ENCODE measurements around the gene LSS.

LSS gene

DNA sequence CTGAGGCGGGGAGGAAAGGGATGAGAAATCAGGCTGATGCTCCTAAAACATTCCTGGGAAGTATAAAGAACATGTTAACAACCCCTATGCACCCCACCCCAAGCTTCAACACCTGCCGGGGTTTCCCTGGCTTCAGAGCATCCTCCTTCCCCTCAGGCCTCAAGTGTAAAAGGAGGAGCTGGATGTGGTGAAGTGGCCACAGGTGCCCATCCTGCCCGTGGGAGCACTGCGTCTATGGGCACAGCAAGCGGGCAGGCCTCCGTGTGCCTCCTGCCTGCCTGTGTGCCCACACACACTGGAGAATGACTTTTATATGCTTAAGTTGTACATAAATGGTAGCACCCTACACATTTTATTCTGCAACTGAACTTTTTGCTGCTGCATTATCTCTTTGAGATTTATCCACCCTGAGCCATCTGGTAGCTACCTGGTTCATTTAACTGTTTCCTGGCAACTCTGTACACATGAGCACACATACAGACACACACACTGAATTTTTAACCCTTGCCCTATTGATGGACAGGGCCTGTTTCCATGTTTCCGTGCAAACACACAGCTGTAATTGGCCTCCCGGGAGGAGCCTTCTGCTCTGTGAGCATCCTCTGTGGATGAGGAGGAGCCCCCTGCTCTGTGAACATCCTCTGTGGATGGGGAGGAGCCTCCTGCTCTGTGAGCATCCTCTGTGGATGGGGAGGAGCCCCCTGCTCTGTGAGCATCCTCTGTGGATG is 59.8 kb downstream of the LSS start:
- no peak for DNase-seq (ENCODE audit: low spot score)

DNA sequence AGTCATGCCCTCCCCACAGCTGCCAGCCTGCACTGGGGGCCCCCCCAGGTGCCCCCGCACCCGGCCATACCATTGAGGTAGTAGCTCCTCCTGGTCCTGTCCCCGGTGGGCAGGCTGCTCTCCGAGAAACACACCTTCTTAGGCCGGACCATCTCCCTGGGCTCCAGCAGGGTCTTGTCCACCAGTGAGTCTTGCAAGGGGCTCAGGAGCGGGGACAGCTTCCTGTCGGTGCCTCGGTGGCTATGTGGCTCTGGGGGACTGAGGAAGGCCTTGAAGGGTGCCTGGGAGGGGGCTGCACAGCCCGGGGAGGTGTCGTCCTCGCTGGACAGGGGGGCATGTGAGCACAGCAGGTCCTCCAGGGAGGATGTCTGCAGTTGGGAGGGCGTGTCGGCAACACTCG is 60.3 kb downstream of the LSS start:
- no peak for DNase-seq (ENCODE audit: low spot score)

DNA sequence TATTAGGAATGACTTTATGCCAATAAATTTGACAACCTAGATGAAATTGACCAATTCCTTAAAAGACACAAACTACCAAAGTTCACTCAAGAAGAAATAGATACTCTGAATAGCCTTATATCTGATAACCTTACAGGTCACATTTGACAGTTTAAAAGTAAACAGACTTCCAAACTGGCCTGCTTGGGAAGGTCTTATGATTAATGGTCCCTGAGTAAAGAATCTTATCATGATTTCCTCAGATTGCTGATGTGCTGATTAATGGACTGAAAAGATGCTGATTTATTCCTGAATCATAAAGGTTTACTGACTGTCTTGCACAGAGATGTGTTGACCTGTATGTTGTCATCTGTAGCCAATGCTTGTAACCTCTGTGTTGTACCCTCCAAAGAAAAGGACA is 63.5 kb downstream of the LSS start:
- DNase-seq (ENCODE audit: low spot score), result no peak

DNA sequence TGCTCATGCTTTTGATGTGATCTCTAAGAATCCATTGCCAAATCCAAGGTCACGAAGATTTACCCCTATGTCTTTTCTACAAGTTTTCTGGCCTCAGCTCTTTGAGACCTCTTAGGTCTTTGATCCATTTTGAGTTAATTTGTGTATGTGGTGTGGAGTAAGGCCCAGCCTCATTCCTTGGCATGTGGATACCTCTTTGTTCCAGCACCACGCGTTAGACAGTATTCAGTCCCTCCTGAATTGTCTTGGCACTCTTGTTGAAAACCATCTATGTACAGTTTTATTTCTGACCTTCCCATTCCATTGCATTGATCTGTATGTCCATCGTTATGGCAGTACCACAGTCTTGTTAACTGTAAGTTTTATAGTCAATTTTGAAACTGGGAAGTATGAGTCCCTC is 65.2 kb downstream of the LSS start:
- DNase-seq (ENCODE audit: low spot score), result no peak

DNA sequence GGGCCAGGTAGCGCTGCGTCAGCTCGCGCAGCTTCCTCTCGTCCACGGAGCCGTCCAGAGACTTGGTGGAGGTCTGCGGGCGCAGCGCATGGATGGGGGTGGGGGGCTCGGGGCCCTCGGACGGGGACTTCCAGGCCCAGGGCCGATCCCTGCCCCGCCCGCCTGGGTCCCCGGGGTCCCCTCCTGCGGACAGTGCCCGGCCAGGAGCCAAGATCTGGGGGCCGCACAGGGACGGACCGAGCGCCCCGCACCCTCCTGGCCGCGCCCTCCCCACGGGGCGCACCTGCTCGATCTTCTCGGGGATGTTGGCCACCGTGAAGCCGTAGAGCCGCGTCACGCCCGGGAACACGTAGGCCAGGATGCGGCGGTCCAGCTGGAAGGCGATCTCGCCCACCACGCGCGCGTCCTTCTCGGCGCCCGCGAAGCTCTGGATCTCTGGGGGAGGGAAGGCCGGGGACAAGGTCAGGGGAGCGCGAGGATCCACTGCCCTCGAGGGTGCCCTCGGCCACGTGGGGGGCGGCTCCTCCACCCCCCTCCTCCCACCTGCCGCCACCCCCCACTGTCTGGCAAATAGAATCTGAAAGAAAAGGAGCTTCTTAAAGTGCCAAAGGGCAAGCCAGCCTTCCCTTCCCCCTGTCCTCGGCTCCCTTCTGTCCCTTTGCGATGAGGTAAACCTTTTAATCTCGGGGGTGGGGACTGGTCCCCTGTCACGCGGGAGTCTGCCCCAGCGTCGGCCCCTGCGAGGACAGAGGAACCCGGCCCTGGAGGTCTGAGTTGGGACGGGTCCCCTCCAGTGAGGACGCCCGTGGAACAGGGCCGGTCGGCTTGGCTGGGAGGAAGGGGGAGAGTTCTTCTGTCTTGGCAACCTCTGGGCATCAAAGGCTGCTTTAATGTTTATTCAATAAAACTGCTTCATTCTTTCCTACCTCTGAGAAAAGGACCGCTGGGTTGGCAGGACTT is 66.7 kb downstream of the LSS start:
- DNase-seq (ENCODE audit: low spot score), result no peak

DNA sequence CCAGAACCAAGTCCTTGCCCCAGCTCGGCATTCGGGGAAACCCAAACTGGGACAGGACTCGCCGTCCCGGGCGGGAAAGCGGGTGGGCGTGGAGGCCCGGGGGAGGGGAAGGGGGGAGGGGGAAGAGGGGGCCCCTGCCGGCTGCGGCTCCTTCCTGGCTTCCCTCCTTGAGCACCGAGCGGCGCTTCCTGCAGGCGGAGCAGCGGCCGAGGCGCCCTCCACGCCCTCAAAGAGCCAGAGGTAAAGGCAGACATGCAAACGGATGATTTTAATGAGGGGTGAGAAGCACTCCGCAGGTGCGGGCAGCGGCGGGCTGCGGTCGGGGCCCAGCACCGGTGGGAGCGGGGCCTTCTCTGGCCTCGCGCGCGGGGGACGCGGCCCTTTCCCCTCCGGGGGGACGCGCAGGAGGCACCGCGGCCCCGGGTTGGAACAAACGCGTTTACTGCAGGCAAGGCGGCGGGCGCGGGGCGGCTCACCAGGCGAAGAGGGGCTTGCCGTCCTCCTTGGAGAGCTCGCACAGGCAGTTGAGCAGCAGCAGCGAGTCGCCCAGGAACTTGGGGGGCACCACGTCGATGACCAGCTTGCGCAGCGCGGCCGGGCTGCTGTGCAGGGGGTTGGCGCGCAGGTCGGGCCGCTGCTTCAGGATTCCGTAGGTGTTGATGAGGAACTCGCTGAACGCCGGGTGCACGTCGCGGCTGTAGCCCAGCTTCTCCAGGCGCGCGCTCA is 67.5 kb downstream of the LSS start:
- DNase-seq (ENCODE audit: low spot score), result no peak

DNA sequence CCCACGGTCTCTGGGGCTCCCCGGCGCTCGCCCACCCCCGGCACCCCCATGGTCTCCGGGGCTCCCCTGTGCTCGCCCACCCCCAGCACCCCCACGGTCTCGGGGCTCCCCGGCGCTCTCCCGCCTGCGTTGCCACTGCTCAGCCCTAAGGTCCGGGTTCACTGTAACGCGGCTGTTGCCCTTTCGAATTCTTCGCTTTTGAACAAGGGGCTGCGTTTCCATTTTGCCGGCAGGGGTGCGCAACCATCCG is 68.0 kb downstream of the LSS start:
- no peak for DNase-seq (ENCODE audit: low spot score)

DNA sequence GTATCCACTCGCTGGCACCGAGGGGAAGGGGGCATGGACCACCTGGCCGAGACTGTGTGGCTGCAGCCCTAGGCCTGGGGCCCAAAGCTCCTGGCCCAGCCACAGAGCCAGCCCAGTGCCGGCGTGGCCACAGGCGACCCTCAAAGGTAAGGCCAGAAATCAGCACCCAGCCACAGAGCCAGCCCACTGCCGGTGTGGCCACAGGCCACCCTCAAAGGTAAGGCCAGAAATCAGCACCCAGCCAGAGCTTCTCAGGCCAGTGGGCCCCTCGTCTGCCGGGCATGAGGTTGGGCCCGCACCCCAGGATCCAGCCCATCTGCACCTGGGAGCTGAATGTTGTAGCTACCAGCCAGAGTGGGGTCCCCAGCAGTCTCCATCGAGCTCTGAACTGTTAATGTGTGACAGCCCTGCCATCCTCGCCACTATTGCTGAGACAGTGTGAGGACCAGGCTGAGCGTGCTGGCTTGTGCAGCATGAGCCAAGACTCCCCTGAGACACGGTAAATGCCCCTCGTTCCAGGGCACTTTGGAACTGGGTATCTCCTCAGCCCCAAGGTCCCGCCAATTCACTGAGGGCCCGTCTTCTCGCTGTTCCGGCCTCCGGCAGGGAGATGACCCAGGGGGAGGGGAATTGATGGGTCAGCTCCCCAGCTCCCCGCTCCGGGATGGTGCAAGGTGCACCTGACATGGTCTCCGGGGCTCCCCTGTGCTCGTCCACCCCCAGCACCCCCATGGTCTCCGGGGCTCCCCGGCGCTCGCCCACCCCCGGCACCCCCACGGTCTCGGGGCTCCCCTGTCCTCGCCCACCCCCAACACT is 68.5 kb downstream of the LSS start:
- DNase-seq (ENCODE audit: low spot score), result no peak

DNA sequence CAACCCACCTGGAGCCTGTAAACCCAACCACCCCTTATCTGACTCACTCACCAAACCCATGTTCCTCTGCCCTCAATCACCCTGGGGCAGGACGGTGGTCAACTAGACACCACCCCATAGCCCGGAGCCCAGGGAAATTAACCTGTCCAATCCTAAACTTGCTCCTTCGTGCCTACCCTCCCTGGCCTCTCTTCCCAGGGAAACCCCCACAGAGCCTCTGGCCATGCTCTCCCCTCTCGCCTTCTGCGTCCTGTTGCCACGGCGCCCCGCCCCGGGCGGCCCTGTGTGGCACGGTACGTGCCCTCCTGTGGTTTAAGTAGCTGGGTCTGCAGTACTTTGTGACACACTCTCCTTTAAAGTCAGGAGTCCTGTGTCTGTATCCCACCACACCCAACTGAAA is 69.2 kb downstream of the LSS start:
- DNase-seq (ENCODE audit: low spot score), result no peak

DNA sequence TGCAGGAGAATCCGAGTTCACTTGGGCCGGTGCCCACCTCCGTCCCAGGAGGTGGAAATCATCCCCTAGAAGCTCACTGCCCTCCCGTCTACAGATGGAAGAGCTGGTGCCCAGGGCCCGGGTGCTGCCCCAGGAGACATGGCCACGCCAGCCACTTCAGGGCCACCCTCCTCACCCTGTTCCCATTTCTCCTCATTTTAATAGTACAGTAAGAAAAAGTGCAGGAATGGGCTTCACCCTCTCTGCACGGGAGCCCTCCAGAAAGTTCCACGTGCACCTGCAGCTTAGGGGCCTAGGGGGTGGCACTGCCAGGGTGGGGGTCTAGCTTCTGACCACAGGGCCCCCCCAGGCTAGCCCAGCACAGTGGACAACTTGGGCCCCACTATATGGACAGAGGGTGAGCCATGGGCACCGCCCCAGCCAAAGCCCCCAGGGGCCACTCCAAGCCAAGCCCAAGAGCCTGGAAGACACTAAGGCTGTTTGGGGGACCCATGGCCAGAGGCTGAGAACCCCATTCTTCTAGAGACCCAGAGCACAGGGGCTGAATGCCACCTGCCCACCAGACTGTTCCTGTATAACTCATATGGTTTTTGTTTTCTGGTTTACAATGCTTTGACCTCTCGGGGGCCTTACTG is 69.8 kb downstream of the LSS start:
- no peak for DNase-seq (ENCODE audit: low spot score)

DNA sequence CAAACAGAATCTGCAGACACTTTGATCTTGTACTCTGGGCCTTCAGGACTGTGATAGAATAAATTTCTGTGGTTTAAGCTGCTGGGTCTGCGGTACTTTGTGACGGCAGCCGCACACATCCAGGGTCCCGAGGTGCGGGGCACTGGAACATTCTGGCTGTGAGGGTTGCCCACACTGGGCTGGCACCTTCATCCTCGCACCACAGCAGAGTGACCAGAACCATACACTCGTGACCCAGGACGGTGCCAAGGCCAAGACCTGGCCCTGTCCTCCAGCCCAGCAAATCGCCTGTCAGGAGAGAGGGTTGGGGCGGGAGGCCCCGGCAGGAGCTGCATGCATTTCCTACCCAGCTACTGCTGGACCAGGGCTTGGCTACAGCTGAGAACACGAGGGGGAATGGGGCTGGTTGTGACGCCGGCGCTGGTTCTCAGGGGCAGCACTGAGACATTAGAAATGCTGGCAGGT is 70.6 kb downstream of the LSS start:
- no peak for DNase-seq (ENCODE audit: low spot score)

DNA sequence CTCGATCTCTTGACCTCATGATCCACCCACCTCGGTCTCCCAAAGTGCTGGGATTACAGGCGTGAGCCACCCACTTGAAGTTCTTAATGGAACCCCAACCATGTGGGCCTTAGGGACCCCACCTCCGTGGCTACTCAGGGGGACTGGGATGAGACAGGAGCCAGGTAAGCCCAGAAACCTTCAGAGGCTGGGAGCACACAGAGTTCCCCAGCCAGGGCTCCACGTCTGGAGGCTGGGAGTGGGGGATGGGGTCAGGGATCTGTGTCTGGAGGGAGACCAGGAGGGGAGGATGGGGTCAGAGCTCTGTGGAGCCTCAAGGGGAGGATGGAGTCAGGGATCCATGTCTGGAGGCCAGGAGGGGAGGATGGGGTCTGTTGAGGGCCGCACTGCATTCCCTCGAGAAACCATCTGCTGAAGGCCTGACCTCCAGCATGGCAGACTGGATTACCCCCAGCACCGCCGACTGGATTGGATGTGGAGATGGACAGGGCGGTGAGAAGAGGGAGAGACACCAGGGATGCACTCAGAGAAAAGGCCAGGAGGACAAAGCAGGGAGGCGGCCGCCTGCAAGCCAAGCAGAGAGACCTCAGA is 71.1 kb downstream of the LSS start:
- DNase-seq (ENCODE audit: low spot score), result no peak

DNA sequence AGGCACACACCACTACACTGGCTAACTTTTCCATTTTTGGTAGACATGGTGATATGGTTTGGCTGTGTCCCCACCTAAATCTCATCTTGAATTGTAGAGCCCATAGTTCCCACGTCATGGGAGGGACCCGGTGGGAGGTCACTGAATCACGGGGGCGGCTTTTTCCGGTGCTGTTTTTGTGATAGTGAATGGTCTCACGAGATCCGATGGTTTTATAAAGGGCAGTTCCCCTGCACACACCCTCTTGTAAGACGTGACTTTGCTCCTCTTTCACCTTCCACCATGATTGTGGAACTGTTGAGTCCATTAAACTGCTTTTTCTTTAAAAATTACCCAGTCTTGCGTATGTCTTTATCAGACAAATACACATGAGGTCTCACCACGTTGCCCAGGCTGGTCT is 71.9 kb downstream of the LSS start:
- DNase-seq (ENCODE audit: low spot score), result no peak

DNA sequence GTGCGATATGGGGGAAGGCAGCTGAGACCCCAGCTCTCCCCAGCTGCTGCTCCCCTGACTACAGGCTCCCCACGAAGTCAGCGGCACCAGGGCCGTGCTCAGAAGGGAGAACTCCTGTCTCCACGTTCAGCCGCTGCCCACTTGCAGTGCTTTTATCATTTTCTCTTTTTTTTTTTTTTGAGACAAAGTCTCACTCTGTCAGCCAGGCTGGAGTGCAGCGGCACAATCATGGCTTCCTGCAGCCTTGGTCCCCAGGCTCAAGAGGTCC is 72.3 kb downstream of the LSS start:
- DNase-seq (ENCODE audit: low spot score), result no peak

DNA sequence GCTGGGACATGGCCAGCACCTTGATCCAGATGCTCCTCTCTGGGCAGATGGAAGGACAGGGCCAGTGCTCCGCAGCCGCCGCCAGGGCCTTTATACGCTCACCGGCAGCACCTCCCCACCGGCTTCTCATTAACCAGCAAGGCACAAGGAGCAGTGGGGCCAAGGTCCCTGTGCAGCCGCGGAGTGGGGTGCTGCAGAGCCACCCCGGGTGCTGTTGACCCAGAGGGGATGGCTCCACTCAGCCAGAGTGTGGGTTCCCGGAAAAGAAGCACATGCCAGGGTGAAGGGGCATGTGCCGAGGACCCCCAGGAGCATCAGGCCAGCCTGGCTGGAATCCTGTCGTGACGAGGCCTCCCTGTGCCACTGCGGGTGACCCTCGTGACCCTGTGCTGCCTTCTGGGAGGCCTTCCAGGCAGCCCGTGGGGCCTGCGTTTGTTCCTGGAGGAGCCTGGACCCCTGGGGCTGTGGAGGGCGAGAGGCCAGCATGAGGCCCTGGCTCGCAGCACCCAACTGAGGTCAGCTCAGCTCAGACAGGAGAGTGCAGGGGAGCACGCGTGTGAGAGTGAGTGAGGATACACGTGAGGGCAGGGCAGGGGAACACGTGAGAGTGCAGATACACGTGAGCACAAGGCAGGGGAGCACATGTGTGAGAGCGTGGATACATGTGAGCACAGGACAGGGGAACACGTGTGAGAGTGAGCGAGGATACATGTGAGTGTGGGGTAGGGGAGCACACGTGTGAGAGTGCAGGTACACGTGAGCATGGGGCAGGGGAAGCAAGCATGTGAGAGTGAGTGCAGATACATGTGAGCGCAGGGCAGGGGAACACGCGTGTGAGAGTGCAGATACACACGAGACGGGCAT is 72.8 kb downstream of the LSS start, which contains the start of gene FTCD:
FTCD (minus strand) TSS at position 66 of the 864 bp plus-strand sequence; CDS start at position 10, 56 bp downstream.
- DNase-seq (ENCODE audit: low spot score), result no peak

DNA sequence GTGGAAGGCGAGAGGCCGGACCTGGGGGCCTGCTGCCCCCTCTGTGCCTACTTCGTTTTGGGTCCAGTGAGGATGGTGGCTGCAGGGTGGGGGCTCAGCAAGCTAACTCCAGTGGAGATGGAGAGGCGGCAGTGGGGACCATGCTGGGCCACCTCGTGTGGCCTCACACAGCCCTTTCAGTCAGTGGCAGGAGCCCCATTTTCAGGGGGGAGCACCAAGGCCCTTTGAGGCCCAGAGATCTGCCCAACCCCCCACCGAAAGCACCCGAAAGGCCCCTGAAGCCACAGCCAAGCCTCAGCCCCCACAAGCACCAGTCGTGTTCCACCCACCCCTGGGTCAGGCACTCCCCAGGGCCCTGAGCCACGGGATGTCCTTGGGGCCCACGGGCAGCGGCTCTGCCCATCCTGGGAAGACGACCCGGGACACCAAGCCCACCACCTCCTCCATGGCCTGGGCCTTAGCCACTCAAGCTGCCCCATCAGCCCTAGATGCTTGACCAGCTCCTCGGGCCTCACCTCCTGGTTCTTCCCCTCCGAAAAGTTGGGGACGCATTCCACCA is 73.5 kb downstream of the LSS start:
- DNase-seq (ENCODE audit: low spot score), result no peak

DNA sequence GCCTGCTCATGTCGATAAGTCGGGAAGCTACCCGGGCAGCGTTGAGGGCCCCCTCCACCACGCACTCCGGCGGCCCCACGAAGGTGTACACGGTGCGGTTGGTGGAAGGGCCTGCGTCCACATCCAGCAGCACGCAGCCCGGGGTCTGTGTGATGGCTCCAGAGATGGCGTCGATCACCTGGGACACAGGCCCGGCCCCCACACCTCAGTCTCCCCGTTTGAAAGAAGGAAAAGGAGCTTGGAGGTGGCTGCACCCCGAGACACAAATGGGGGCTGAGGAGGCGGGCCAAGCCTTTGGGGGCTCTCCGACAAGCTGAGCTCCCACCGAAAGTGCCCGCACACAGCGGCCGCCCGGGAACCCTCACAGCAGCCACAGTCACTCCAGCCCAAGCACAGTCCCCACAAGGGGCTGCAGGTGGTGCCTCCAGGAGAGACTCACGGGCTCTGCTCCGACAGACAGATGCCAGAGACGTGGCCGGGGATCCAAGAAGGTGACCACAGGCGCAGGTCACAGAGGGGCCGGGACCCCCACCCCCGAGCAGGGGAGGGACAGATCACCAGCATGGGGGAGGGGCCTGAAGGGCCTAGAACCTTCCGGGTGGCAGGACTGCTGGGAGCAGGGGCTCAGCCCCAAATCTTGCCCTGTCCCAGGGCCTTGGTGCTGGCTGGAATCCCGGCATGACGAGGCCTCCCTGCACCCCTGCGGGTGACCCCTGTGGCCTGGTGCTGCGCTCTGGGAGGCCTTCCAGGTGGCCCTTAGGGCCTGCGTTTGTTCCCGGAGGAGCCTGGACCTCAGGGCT is 74.2 kb downstream of the LSS start:
- DNase-seq (ENCODE audit: low spot score), result no peak

DNA sequence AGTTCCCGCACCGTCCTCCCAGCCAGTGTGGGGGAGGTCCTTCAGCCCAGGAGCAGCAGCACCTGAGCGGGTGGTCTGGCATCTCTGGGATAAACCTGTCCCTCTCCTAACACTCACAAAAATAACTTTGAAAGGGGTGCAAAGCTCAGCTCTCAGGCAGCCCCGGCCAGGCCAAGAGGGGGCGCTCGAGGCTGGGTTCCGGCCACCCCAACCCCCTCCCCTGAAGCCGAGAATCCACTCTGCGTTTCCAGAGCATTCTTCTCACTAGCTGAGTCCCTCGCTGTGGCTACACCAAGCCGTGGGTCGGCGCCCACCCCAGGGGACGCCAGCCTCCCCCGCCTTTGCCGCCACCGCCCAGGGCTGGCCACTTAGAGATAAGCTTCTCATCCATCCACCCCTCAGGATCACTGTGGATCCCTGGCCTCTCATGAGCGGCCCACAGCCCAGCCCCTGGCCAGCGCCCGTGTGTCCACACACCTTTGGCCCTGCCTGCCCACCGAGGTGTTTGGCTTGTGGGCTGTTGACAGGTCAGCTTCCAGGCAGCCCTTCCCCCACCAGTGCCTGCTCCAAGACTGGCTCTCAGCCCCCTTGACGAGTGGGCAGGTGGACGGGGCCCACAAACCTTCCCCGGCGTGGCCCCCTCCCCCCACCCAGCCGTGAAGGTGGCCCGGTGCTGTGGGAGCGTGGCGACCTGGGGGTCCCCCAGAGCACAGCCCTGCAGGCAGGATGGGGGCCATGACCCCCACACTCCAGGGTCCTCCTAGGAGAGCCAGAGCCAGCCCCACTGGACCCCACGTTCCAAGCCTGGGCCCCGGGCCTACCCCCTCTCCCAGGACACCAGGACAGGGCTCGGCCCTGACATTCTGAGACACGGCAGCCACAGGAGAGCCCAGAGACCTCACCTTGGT is 75.1 kb downstream of the LSS start:
- DNase-seq (ENCODE audit: low spot score), result peak; percentile 86
